OCI-LY7 (cell line): ENCODE results near the gene MAML3. TPM values are rescaled to one million over a fixed set of nuclear protein-coding genes. Genes with fewer than 3 reads are reported as not detected.

ENCODE experiments used
- BruUV-seq: library from RNA; stranded (reverse); fragments of 400-500 nt; replicated peaks from 2 replicates; lab custom pipeline; 2021; lab: Mats Ljungman, UMichigan
- CTCF ChIA-PET: fragments of 300-600 bp; sonication (Branson Sonifier 250); formaldehyde crosslinking; loops from one replicate; lab custom pipeline; 2022; ENCODE audit warnings: antibody characterized with exemption; ENCODE audit not compliant: unreplicated experiment; lab: Charles Lee
- POLR2A ChIA-PET: fragments of 300-600 bp; sonication (Branson Sonifier 250); formaldehyde crosslinking; loops from one replicate; lab custom pipeline; 2022; ENCODE audit warnings: antibody characterized with exemption; lab: Charles Lee
- DNase-seq: peaks from one replicate; pipeline ENCODE4 v3.0.0-alpha.2; 2015; ENCODE audit warnings: low spot score
- H2AFZ ChIP-seq: fragments of 200-600 bp; sonication (generic), shearing (Covaris generic); 2 replicates; pipeline ENCODE4 v1.6.1; 2014; ENCODE audit warnings: mild to moderate bottlenecking, antibody characterized with exemption, low read length, moderate library complexity
- H3K27ac ChIP-seq: fragments of 200-600 bp; sonication (generic); 2 replicates; pipeline ENCODE4 v1.5.1; 2014; ENCODE audit warnings: mixed run types, low read depth, mild to moderate bottlenecking, moderate library complexity, low read length, inconsistent platforms; ENCODE audit not compliant: poor library complexity, severe bottlenecking
- H3K36me3 ChIP-seq: fragments of 200-600 bp; sonication (generic); 2 replicates; pipeline ENCODE4 v1.6.1; 2014; ENCODE audit warnings: mild to moderate bottlenecking, antibody characterized with exemption, low read length, moderate library complexity, mixed read lengths; ENCODE audit not compliant: insufficient read depth
- H3K4me1 ChIP-seq: fragments of 200-600 bp; sonication (generic); 2 replicates; pipeline ENCODE4 v1.5.1; 2014; ENCODE audit warnings: mild to moderate bottlenecking, low read length; ENCODE audit not compliant: insufficient read depth, poor library complexity, severe bottlenecking
- H3K4me2 ChIP-seq: fragments of 200-600 bp; sonication (generic); 2 replicates; pipeline ENCODE4 v1.6.1; 2014; ENCODE audit warnings: mild to moderate bottlenecking, low read length
- H3K4me3 ChIP-seq: fragments of 200-600 bp; sonication (generic); 2 replicates; pipeline ENCODE4 v1.5.1; 2014; ENCODE audit warnings: mild to moderate bottlenecking, low read depth, low read length; ENCODE audit not compliant: poor library complexity, severe bottlenecking
- H3K79me2 ChIP-seq: fragments of 200-600 bp; sonication (generic); 2 replicates; pipeline ENCODE4 v1.6.1; 2016; ENCODE audit warnings: low read depth, mild to moderate bottlenecking, low read length, moderate library complexity, mixed read lengths; ENCODE audit not compliant: insufficient read depth
- H3K9me2 ChIP-seq: fragments of 200-600 bp; sonication (generic); 2 replicates; pipeline ENCODE4 v1.6.1; 2016; ENCODE audit warnings: mild to moderate bottlenecking, low read length, mixed read lengths; ENCODE audit not compliant: insufficient read depth
- H3K9me3 ChIP-seq: fragments of 200-600 bp; sonication (generic); 2 replicates; pipeline ENCODE4 v1.6.1; 2014; ENCODE audit warnings: mild to moderate bottlenecking, mixed run types, low read length, mixed read lengths
- H4K20me1 ChIP-seq: fragments of 200-600 bp; sonication (generic); 2 replicates; pipeline ENCODE4 v1.6.1; 2014; ENCODE audit warnings: mild to moderate bottlenecking, antibody characterized with exemption, low read length, moderate library complexity, mixed read lengths; ENCODE audit not compliant: insufficient read depth
- EZH2phosphoT487 ChIP-seq: fragments of 200-600 bp; sonication (generic); IDR thresholded peaks from 2 replicates; pipeline ENCODE4 v1.6.1; 2018; ENCODE audit warnings: low read depth, borderline replicate concordance, mild to moderate bottlenecking, mixed run types, antibody characterized with exemption, low read length, moderate library complexity, mixed read lengths
- intact Hi-C: fragments of 100-400 bp; cut with micrococcal nuclease; formaldehyde crosslinking; loops from one replicate; pipeline ENCODE4 v1.10.0; 2022; ENCODE audit not compliant: unreplicated experiment
- total RNA-seq, 2 experiments: library from RNA; depleted of rRNA in 1 of 2; stranded (reverse); fragments of >200 nt in 1 of 2; shearing (Covaris generic) in 1 of 2; gene quantifications; 2 replicates each; pipeline ENCODE4 v1.2.3, GENCODE V29; 2014 to 2022
- TF ChIP-seq, protein P1 (sequence below): fragments of 200-600 bp; sonication (generic); conservative IDR thresholded peaks from 2 replicates; pipeline ENCODE4 v1.5.1; 2014; ENCODE audit warnings: mild to moderate bottlenecking, antibody characterized with exemption, low read length, moderate library complexity, mixed read lengths

MAML3 gene
- total RNA-seq, 2 experiments from 2014 or later = 0.80 to 1.2 TPM

DNA sequence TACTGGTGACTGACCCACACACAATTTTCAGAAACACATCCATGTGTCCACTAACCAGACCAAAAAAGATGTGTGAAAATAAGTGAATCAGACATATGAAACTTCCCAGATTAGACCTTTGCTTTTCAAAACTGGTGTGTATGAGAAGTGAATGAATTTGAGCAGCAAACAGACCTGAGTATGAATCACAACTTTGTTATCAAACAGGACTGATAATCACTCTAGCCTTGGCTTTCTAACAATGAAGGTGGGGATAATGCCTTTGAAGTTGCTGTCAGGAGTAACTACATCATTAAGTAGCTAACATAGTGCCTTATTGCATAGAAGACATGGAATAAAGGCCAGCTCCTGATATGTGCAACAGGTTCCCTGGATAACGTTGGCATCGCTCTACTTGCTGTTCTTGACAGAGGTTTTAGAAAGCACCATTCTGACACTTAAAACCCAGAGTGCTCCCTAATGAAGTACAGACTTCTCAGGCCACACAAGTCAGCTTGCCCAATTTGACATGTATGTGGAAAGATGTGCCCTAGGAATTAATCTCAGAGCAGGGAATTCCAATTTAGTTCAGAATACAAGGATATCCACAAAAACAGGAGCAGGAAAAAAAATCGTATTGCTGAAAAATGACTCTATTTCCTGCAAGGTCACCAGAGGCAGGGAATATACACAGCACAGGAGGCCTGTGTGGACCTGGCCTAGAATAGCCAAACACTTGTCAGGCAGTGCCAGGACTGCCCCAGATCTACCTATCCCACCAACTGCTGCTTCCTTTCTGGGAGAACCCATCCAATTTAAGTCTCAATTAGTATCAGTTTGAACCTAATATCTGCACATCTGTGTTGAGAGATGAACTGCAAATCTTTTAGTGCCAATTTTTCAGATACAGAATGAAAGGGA is 87.7 kb downstream of the MAML3 start:
- no TSS peak for BruUV-seq
- no peaks in the 10 kb centered on the region for H3K9me2 ChIP-seq

DNA sequence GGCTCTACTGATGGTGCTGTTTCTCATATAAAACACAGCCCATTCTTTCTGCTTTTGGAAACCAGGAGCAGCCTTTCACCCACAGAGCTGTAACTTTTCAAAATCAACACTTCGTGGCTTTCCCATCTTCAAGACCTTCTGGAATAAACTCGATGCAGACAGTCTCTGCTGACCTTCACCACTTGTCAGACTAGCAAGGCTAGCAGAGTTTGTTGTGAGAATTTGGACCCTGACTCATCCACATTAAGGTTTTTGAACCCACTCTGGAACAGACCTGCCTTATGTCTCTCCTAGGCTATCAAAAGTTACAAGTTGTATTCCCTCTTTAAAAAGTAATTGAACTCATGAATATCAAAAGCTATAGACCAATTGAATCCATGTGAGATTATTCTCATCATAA is 88.6 kb downstream of the MAML3 start:
- intact Hi-C loops = no loop called here
- Histone ChIP-seq H3K9me3 (no peaks in the 10 kb centered on the region), H3K27ac (no peak overlapping the region), H3K4me3 (no peak overlapping the region), H3K36me3 (no peaks in the 10 kb centered on the region), H3K79me2 (no peaks in the 10 kb centered on the region), H3K4me1 (no peaks in the 10 kb centered on the region), H4K20me1 (no peaks in the 10 kb centered on the region), H2AFZ (no peak overlapping the region), H3K4me2 (no peak overlapping the region), H3K9me2 (no peaks in the 10 kb centered on the region)
- DNase-seq = no peak
- CTCF ChIA-PET = no interaction called here
- POLR2A ChIA-PET = interaction anchor here (0.7 kb wide), 1 partner anchor 499 kb away, joined by 3 read pairs; no protein-coding TSS in a partner anchor
- no peak for TF ChIP-seq EZH2phosphoT487
- BruUV-seq = no TSS peak

More for the DNA sequence above, 87.7 kb downstream of the MAML3 start:
- Histone ChIP-seq H3K4me2 (no peak overlapping the region), H3K79me2 (no peaks in the 10 kb centered on the region), H3K9me3 (no peaks in the 10 kb centered on the region), H3K4me3 (no peak overlapping the region), H3K36me3 (no peaks in the 10 kb centered on the region), H2AFZ (no peak overlapping the region), H3K4me1 (no peaks in the 10 kb centered on the region), H4K20me1 (no peaks in the 10 kb centered on the region), H3K27ac (no peak overlapping the region)
- DNase-seq = no peak
- TF ChIP-seq, protein P1, sequence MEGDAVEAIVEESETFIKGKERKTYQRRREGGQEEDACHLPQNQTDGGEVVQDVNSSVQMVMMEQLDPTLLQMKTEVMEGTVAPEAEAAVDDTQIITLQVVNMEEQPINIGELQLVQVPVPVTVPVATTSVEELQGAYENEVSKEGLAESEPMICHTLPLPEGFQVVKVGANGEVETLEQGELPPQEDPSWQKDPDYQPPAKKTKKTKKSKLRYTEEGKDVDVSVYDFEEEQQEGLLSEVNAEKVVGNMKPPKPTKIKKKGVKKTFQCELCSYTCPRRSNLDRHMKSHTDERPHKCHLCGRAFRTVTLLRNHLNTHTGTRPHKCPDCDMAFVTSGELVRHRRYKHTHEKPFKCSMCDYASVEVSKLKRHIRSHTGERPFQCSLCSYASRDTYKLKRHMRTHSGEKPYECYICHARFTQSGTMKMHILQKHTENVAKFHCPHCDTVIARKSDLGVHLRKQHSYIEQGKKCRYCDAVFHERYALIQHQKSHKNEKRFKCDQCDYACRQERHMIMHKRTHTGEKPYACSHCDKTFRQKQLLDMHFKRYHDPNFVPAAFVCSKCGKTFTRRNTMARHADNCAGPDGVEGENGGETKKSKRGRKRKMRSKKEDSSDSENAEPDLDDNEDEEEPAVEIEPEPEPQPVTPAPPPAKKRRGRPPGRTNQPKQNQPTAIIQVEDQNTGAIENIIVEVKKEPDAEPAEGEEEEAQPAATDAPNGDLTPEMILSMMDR = no peak
- TF ChIP-seq EZH2phosphoT487 = no peak
- ChIA-PET CTCF (no interaction called here), POLR2A (interaction anchor here (1.0 kb wide), 1 partner anchor 177 kb away, joined by 5 read pairs; no protein-coding TSS in a partner anchor)
- intact Hi-C loops = no loop called here

DNA sequence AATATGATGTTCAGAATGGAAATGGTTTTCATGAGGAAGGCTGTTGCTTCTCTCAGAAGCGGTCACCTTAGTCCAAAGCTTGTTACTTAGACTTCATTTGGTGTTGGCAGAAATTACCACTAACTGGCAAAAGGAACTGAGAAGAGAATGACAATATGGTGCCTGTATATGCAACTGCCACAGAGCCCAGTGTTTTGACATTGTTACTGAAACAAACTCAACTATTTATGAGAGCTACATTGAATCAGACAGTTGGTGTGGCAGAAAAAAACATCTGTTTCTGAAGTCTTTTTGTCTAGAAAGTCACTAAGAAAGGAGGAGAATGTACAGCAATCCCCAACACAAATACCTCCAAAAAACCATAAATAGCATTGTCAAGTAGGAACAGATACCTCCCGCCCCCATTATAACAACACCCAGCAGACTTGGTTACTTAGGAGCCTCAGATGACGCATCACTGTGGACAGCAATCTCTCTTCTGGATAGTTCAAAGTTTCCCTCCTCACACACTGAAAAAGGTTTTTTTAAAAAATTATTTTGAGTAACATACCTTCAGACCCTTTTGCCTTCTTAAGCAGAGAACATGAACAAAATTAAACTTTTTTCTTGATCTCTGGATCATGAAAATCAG is 92.2 kb downstream of the MAML3 start:
- BruUV-seq = no TSS peak
- Histone ChIP-seq H4K20me1 (no peaks in the 10 kb centered on the region), H3K4me1 (no peaks in the 10 kb centered on the region), H3K9me3 (no peaks in the 10 kb centered on the region), H3K4me2 (no peak overlapping the region), H3K4me3 (no peak overlapping the region), H3K79me2 (no peaks in the 10 kb centered on the region), H3K27ac (no peak overlapping the region), H3K9me2 (no peaks in the 10 kb centered on the region), H2AFZ (no peak overlapping the region), H3K36me3 (no peaks in the 10 kb centered on the region)
- intact Hi-C loops = no loop called here
- DNase-seq = no peak
- POLR2A ChIA-PET = no interaction called here
- TF ChIP-seq EZH2phosphoT487 = no peak
- TF ChIP-seq, protein P1 = no peak
- CTCF ChIA-PET = no interaction called here
